Upper lobe of right lung (tissue), 1 donor: ENCODE results near the gene ACP7. TPM values are rescaled to one million over a fixed set of nuclear protein-coding genes. Genes with fewer than 3 reads are reported as not detected.
"Not testable (repeated sequence)": the region's sequence is repeated elsewhere in the genome, so short reads cannot be mapped to it uniquely, and the experiment has no call there.

Experiments
- ATAC-seq: fragments of 200-7000 bp; cut with Tn5 transposase; one replicate; pipeline ENCODE4 v1.9.1; 2020; ENCODE audit warnings: mild to moderate bottlenecking, moderate library complexity
- DNase-seq: peaks from one replicate; pipeline ENCODE4 v3.0.0-alpha.2; 2020
- H3K27ac ChIP-seq: fragments of 200-600 bp; one replicate; pipeline ENCODE4 v1.8.0; 2022
- H3K27me3 ChIP-seq: fragments of 200-600 bp; one replicate; pipeline ENCODE4 v1.8.0; 2022; ENCODE audit warnings: mild to moderate bottlenecking
- H3K36me3 ChIP-seq: fragments of 200-600 bp; one replicate; pipeline ENCODE4 v1.8.0; 2022
- H3K4me1 ChIP-seq: fragments of 200-600 bp; one replicate; pipeline ENCODE4 v1.8.0; 2022
- H3K4me3 ChIP-seq: fragments of 200-600 bp; one replicate; pipeline ENCODE4 v1.8.0; 2022; ENCODE audit warnings: mild to moderate bottlenecking
- H3K9me3 ChIP-seq: fragments of 200-600 bp; one replicate; pipeline ENCODE4 v1.8.0; 2022
- CTCF ChIP-seq: fragments of 200-600 bp; IDR thresholded peaks from one replicate; pipeline ENCODE4 v1.8.0; 2022; ENCODE audit warnings: antibody characterized with exemption
- intact Hi-C: fragments of 100-400 bp; cut with DNase I; formaldehyde crosslinking; loops from one replicate; pipeline ENCODE4 v1.11.0; 2022
- total RNA-seq: library from RNA; stranded (reverse); fragmentation: NEBNext Ultra II Directional; extraction: Animal tissue kit (Norgen Biotek cat#: 25700); gene quantifications from one replicate; pipeline ENCODE4 v1.2.1, GENCODE V29; 2021
- donor health status: DM: no; HTN: yes; CAD: no; lungs with severe emphysema.

Gene ACP7
- total RNA-seq, 1 donor from 2014 or later = not detected

GRCh38 chr19:39141929-39142328, 57.8 kb downstream of the ACP7 start:
- Histone ChIP-seq H3K4me3 (no peak overlapping the region), H3K4me1 (peaks cover 48% of the 10 kb centered on the region), H3K27me3 (no peaks in the 10 kb centered on the region), H3K27ac (no peak overlapping the region), H3K9me3 (no peaks in the 10 kb centered on the region), H3K36me3 (no peaks in the 10 kb centered on the region)
- no peak for ATAC-seq
- no peak for TF ChIP-seq CTCF
- intact Hi-C loops = no loop called here
- DNase-seq = no peak

- intact Hi-C loops = no loop called here
- peak; percentile 3 for ATAC-seq
- Histone ChIP-seq H3K27ac (peak overlapping the region; percentile 11), H3K4me3 (no peak overlapping the region), H3K27me3 (no peaks in the 10 kb centered on the region), H3K9me3 (no peaks in the 10 kb centered on the region), H3K36me3 (no peaks in the 10 kb centered on the region), H3K4me1 (peaks cover 48% of the 10 kb centered on the region)
- DNase-seq = no peak
- no peak for TF ChIP-seq CTCF
Measured at GRCh38 chr19:39142630-39143029, 58.5 kb downstream of the ACP7 start.

- intact Hi-C loops, H3K9me3 ChIP-seq, H3K36me3 ChIP-seq, ATAC-seq, H3K27me3 ChIP-seq, DNase-seq: not testable (repeated sequence)
- H3K4me1 ChIP-seq = peaks cover 40% of the 10 kb centered on the region
- peak overlapping the region; percentile 78 for H3K27ac ChIP-seq
- H3K4me3 ChIP-seq = peak overlapping the region; percentile 14
Measured at GRCh38 chr19:39143757-39144289, 59.7 kb downstream of the ACP7 start.

DNA sequence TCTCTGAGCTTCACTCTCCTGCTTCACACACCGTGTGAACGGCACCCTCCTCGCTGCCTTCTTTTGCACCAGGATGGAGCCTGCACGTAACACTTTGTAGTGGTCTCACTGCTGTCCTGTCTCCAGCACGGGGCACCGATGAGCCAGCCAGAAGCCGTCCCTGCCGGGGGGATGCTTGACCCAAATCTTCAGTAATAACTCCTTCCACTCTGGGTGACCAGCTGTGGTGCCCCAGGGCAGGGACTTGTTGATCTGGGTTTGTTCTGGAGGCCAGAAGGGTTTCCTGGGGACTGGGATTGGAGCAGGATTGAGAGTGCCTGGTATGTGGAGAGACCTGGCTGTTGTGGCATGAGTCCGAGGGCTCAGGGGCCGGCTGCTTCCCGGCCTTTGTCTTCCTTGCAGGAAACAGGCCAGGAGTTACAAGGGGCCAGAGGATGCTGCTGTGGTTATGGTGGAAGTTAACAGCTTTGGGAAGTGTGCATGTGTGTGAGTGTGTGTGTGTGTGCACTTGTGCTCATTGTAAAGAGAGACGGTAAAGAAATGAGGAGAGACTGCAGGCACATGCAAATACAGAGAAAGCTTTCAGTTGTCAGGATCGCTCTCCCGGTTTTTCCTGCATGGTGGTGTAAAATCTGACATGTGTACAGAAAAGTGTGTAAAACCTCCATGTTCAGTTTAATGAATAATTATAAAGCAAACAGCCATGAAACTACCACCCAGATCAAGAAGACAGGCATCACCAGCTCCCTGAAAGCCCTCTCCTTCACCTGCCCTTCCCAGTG, 60.3 kb downstream of the ACP7 start:
- Histone ChIP-seq H3K27ac (peak overlapping the region; percentile 78), H3K36me3 (no peaks in the 10 kb centered on the region), H3K27me3 (no peaks in the 10 kb centered on the region), H3K9me3 (no peaks in the 10 kb centered on the region), H3K4me3 (peak overlapping the region; percentile 14), H3K4me1 (peaks cover 34% of the 10 kb centered on the region)
- DNase-seq = no peak
- intact Hi-C loops = no loop called here
- ATAC-seq = peak; percentile 72
- no peak for TF ChIP-seq CTCF

GRCh38 chr19:39145180-39145953, 61.2 kb downstream of the ACP7 start:
- intact Hi-C loops = no loop called here
- TF ChIP-seq CTCF = peak; percentile 9
- H3K27me3 ChIP-seq = no peaks in the 10 kb centered on the region
- ATAC-seq = peak; percentile 67
- H3K27ac ChIP-seq = peak overlapping the region; percentile 78
- no peaks in the 10 kb centered on the region for H3K36me3 ChIP-seq
- no peak for DNase-seq
- H3K9me3 ChIP-seq = no peaks in the 10 kb centered on the region
- peak overlapping the region; percentile 19 for H3K4me3 ChIP-seq
- H3K4me1 ChIP-seq = peaks cover 29% of the 10 kb centered on the region

- no peak overlapping the region for H3K4me3 ChIP-seq
- no peak for ATAC-seq
- TF ChIP-seq CTCF = no peak
- DNase-seq = no peak
- intact Hi-C loops = no loop called here
- no peaks in the 10 kb centered on the region for H3K36me3 ChIP-seq
- H3K9me3 ChIP-seq = no peaks in the 10 kb centered on the region
- H3K27me3 ChIP-seq = no peaks in the 10 kb centered on the region
- H3K4me1 ChIP-seq = peaks cover 29% of the 10 kb centered on the region
- H3K27ac ChIP-seq = peak overlapping the region; percentile 42
Measured at GRCh38 chr19:39146091-39146490, 61.9 kb downstream of the ACP7 start.
